SKM-1 (cell line): ENCODE data around the gene CXorf65.
A peak's percentile ranks its signal among the peaks of the same experiment; 100 is the strongest.

ENCODE experiments used
- DNase-seq: peaks from one replicate; lab custom pipeline; 2025; ENCODE audit not compliant: unreplicated experiment; lab: John Stamatoyannopoulos, UW

Gene CXorf65

GRCh38 chrX:71106427-71106826 lies at the start of gene CXorf65:
CXorf65 (minus strand) TSS chrX:71106740; CDS start chrX:71106556, 184 bp downstream.
- no peak for DNase-seq

GRCh38 chrX:71154641-71155040 lies 48.1 kb upstream of the CXorf65 start:
- no peak for DNase-seq

- DNase-seq: no peak
Observed at GRCh38 chrX:71154196-71154595, 47.7 kb upstream of the CXorf65 start.

GRCh38 chrX:71151366-71151765 lies 44.8 kb upstream of the CXorf65 start:
- DNase-seq: no peak

- DNase-seq: no peak
Observed at GRCh38 chrX:71148278-71148663, 41.7 kb upstream of the CXorf65 start.

- DNase-seq: no peak
Observed at GRCh38 chrX:71147496-71148277, 41.1 kb upstream of the CXorf65 start.

- DNase-seq: no peak
Observed at GRCh38 chrX:71144651-71145050, 38.1 kb upstream of the CXorf65 start, which contains the start of gene NLGN3. NLGN3 (plus strand) TSS chrX:71144841; CDS start chrX:71147750, 2,909 bp downstream.

- DNase-seq: no peak
Observed at GRCh38 chrX:71143508-71143907, 37.0 kb upstream of the CXorf65 start.

- no peak for DNase-seq
Observed at GRCh38 chrX:71140440-71140839, 33.9 kb upstream of the CXorf65 start.

- no peak for DNase-seq
Observed at GRCh38 chrX:71131510-71131909, 25.0 kb upstream of the CXorf65 start.

- DNase-seq: peak; percentile 4
Observed at GRCh38 chrX:71128915-71129765, 22.6 kb upstream of the CXorf65 start.

- DNase-seq: no peak
Observed at GRCh38 chrX:71128166-71128833, 21.8 kb upstream of the CXorf65 start.

GRCh38 chrX:71118985-71119535 lies 12.5 kb upstream of the CXorf65 start:
- no peak for DNase-seq

GRCh38 chrX:71118032-71118984 lies 11.8 kb upstream of the CXorf65 start, which contains the start of gene MED12:
MED12 (plus strand) TSS chrX:71118596; CDS start chrX:71118755, 159 bp downstream.
- peak; percentile 2 for DNase-seq

- no peak for DNase-seq
Observed at GRCh38 chrX:71117358-71117757, 10.8 kb upstream of the CXorf65 start.

- peak; percentile 3 for DNase-seq
Observed at GRCh38 chrX:71111921-71112431, 5.4 kb upstream of the CXorf65 start.

GRCh38 chrX:71111141-71111843 lies 4.8 kb upstream of the CXorf65 start, which contains the start of gene IL2RG:
IL2RG (minus strand) TSS chrX:71111577; CDS start chrX:71111539, 38 bp downstream.
- DNase-seq: no peak

- DNase-seq: no peak
Observed at GRCh38 chrX:71109051-71109450, 2.5 kb upstream of the CXorf65 start.
